SK-N-MC (cell line): Measurements from ENCODE around the gene SH3PXD2B.

Experiments
- EZH2 ChIP-seq: fragments of 200-600 bp; sonication (generic); IDR thresholded peaks from one replicate; pipeline ENCODE4 v1.6.1; 2017; ENCODE audit warnings: antibody characterized with exemption
- FOXP2 ChIP-seq: optimal IDR thresholded peaks from 2 replicates; pipeline ENCODE3; 2011; ENCODE audit warnings: mild to moderate bottlenecking, moderate library complexity; ENCODE audit not compliant: insufficient read depth; ENCODE audit errors: extremely low read length, control extremely low read depth
- POLR2AphosphoS5 ChIP-seq: IDR thresholded peaks from 2 replicates; pipeline ENCODE4 v1.6.1; 2012; ENCODE audit warnings: mild to moderate bottlenecking, low read depth, low read length, borderline replicate concordance

- TF ChIP-seq EZH2 = no peak
- TF ChIP-seq FOXP2 = no peak
- TF ChIP-seq POLR2AphosphoS5 = no peak
Observed at GRCh38 chr5:172492097-172492840, 37.9 kb upstream of the SH3PXD2B start.
